GM12873 (cell line): ENCODE data around the gene ANAPC2.

Source experiments
- TF ChIP-seq, protein P1 (sequence below): IDR thresholded peaks from 2 replicates; pipeline ENCODE4 v1.5.1; 2012; ENCODE audit warnings: low read depth, mild to moderate bottlenecking, moderate library complexity, low read length, control low read depth; ENCODE audit not compliant: insufficient read depth; ENCODE audit errors: missing control alignments

ANAPC2 gene

DNA sequence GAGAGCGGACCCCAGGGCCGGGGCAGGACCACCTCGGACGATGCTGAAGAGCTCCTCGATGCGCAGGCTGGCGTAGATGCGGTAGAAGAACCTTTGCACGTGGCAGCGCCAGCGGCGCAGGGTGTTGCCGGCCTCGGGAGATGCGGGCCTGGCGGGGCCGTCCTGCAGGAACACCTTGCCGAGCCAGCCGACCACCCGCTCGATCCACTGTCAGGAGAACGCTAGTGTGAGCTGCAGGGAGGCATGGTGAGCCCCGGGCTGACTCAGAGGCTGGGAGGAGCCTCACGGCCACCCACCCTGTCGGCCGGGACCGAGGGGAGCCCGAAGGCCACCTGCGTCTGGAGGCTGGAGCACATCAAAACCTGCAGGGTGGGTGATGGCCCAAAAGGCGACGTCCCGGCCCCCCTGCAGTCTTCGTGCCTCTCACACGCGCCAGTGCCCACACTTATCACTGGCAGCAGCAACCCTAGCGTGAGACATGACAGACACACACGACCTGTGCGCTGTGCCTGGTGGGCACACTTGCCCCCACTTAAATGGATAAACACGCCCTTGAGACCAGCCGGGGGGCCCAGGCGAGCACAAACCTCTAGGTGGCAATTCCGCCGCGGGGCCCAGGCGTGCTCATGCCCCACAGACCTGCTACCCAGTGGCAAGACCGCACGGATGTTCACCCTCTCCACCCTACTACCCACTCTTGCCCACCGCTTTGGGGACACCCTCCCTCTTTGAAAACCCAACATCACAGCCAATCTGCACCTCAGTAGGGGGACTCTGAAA, 3.3 kb downstream of the ANAPC2 start:
- TF ChIP-seq, protein P1, sequence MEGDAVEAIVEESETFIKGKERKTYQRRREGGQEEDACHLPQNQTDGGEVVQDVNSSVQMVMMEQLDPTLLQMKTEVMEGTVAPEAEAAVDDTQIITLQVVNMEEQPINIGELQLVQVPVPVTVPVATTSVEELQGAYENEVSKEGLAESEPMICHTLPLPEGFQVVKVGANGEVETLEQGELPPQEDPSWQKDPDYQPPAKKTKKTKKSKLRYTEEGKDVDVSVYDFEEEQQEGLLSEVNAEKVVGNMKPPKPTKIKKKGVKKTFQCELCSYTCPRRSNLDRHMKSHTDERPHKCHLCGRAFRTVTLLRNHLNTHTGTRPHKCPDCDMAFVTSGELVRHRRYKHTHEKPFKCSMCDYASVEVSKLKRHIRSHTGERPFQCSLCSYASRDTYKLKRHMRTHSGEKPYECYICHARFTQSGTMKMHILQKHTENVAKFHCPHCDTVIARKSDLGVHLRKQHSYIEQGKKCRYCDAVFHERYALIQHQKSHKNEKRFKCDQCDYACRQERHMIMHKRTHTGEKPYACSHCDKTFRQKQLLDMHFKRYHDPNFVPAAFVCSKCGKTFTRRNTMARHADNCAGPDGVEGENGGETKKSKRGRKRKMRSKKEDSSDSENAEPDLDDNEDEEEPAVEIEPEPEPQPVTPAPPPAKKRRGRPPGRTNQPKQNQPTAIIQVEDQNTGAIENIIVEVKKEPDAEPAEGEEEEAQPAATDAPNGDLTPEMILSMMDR: no peak

DNA sequence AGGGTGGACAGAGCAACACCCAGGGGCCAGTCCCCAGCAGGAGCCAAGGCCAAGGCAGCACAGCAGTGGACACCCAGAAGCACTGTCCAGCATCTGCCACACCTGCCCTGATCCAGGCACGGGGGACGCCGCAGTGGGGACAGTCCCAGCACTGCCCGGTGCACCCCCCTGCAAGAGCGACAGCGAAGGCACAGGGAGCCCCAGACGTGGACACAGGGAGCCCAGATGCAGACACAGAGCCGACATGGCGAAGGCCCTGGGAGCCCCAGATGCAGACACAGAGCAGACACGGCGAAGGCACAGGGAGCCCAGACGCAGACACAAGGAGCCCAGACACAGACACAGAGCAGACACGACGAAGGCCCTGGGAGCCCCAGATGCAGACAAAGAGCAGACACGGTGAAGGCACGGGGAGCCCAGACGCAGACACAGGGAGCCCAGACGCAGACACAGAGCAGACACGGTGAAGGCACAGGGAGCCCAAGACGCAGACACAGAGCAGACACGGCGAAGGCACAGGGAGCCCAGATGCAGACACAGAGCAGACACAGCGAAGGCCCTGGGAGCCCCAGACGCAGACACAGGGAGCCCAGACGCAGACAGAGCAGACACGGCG, 4.3 kb downstream of the ANAPC2 start:
- TF ChIP-seq, protein P1: no peak

DNA sequence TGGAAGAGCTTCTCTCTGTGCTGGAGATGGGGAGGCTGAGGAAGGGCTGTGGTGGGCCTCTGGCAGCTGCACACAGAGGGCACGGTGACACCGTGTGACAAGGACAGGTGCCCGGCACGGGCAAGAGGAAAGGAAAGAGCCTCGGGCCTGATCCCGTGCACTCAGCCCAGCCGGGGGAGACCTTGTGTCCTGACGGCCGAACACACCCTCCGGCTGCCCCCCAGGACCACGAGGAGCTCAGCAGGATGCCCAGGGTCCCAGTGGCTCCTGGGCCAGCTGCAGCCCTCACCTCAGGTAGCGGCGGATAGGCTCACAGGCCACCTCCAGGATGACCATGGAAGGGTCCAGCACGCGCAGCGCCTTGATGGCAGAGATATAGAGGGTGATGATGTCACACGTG, 5.5 kb downstream of the ANAPC2 start:
- TF ChIP-seq, protein P1: no peak

DNA sequence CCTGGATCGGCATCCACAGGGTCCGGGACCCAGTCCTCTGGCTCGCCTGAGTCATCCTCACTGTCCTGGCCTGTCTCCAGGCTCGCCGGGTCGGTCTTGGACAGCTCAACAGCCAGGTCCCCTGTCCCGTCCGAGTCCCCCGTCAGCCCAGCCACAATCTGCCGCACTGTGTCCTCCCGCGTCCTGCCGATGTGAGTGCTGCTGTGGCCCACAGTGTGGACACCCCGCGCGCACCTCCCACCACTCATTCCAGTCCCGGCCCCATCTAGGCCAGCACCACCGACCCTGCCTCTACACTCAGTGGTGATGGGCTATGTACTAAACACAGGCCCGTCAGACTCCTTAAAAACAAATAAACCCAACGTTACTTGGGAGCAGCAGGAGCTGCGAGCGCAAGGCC, 6.7 kb downstream of the ANAPC2 start:
- TF ChIP-seq, protein P1: no peak

DNA sequence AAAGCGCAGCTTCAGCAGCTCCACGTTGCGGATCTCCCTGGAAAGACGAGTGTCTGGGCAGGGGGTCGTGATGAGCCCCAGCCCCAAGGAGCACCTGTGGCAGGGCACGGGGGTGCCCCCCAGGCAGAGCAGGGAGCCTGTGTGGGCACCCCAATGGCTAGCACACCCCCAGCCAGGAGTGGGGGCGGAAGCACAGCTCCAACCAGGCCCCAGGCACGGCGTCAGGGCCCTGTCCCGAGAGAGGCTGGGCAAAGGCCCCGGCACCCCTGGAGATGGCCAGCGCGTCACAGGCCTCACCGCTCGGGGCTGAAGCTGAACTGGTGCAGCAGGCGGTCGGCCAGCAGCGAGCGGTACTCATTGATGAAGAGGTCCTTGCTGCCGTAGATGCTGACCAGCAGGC, 7.9 kb downstream of the ANAPC2 start:
- TF ChIP-seq, protein P1: no peak

DNA sequence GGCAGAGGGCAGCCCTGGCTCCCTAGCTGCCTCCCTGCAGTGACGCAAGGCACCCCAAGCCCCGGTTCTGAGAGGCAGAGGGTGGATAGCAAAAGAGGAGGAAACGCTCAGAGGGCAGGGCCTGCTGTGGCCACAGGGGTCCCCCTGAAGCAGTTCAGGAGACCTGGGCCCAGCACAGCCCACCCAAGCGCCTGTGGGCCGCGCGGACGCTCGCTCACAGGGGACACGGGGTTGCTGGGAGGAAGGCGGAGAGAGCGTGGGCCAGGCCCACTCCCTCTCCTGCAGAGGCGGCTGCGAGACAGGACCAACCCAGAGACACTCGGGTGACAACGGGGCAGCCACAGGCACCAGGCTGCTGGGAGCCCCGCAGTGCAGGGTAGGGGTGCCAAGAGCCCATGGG, 8.6 kb downstream of the ANAPC2 start:
- TF ChIP-seq, protein P1: no peak

DNA sequence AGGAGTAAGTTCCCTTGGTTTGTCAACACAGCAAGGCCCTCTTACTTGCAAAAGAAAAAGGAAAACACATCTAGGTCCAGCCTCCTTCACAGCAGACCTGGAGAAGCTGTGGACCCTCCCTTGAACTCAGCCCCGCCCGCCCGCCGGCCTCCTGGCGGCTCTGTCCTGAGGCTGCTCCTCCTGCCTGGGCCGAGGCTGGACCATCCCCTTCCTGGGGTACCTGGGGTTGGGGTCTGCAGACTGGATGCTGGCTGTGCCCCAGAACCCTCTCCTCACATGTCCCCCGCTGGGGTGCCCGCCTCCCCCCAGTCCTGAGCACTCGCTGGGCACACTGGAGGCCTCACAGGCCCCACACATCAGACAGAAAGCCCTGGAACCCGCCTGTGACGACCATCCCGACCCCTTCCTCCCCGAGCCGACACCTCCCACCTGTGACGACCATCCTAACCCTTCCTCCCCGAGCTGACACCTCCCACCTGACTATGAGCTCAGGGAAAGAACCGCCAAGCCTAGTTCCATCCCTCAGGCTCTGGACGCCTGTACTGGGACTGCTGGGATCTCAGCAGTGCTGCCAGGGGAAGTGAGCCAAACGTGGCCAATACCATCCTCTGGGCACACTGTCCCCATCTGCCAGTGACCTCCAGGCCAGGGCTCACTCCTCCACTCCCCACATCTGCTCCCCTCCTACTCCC, 9.3 kb downstream of the ANAPC2 start:
- TF ChIP-seq, protein P1: no peak
